Heart right ventricle (tissue), 16 donors: Measurements from ENCODE around the gene CFP. TPM values are rescaled to one million over a fixed set of nuclear protein-coding genes. Genes with fewer than 3 reads are reported as not detected.

Experiments
- ATAC-seq, 8 donors: fragments of 200-7000 bp; cut with Tn5 transposase; one replicate each; pipeline ENCODE4 v1.9.1; 2020; ENCODE audit warnings: mild to moderate bottlenecking in 8 of 8, moderate library complexity in 8 of 8, moderate number of reproducible peaks in 1 of 8
- DNase-seq, 2 donors: peaks; one replicate each; pipeline ENCODE4 v3.0.0-alpha.2; 2020
- H3K27ac ChIP-seq, 10 donors: fragments of 200-600 bp; sonication (generic) in 2 of 10; one replicate each; pipeline versions ENCODE4 v1.5.0 to v1.8.0; 2020 to 2022; ENCODE audit warnings: mild to moderate bottlenecking in 3 of 10
- H3K27me3 ChIP-seq, 7 donors: fragments of 200-600 bp; one replicate each; pipeline ENCODE4 v1.8.0; 2021 to 2022; ENCODE audit warnings: mild to moderate bottlenecking in 2 of 7
- H3K36me3 ChIP-seq, 9 donors: fragments of 200-600 bp; sonication (generic) in 1 of 9; one replicate each; pipeline versions ENCODE4 v1.5.0 to v1.8.0; 2020 to 2022; ENCODE audit warnings: mild to moderate bottlenecking in 2 of 9
- H3K4me1 ChIP-seq, 9 donors: fragments of 200-600 bp; sonication (generic) in 1 of 9; one replicate each; pipeline versions ENCODE4 v1.5.0 to v1.8.0; 2020 to 2022; ENCODE audit warnings: mild to moderate bottlenecking in 4 of 9
- H3K4me3 ChIP-seq, 10 donors: fragments of 200-600 bp; sonication (generic) in 2 of 10; one replicate each; pipeline versions ENCODE4 v1.5.0 to v1.8.0; 2020 to 2022; ENCODE audit warnings: mild to moderate bottlenecking in 7 of 10, moderate library complexity in 2 of 10
- H3K9me3 ChIP-seq, 11 donors: fragments of 200-600 bp in 10 of 11; sonication (generic) in 2 of 11; one replicate each; pipeline versions ENCODE4 v1.5.0 to v1.8.0; 2013 to 2022; ENCODE audit warnings: mild to moderate bottlenecking in 2 of 11, control low read depth in 1 of 11, moderate library complexity in 1 of 11
- WGBS, 2 donors: extraction: QIAGEN DNeasy Blood & Tissue Kit; methylation state at CpG; one replicate each; pipeline ENCODE4 v1.1.7; 2013; ENCODE audit warnings: inconsistent platforms in 1 of 2; 5-methylcytosine and 5-hydroxymethylcytosine counted together
- intact Hi-C, 10 donors: fragments of 100-400 bp; cut with DNase I; formaldehyde crosslinking; loops; one replicate each; pipeline versions ENCODE4 v1.11.1 to v1.14.2; 2022
- polyA plus RNA-seq, 2 donors: library from polyadenylated mRNA; stranded (reverse); fragments of 200-250 nt; gene quantifications; one replicate each; pipeline ENCODE4 v1.2.3, GENCODE V29; 2013
- total RNA-seq, 10 donors: library from RNA; stranded (reverse); fragmentation: NEBNext Ultra II Directional in 3 of 10; extraction: Animal tissue kit (Norgen Biotek cat#: 25700) in 3 of 10; gene quantifications; one replicate each; pipeline versions ENCODE4 v1.2.1 to v1.2.4, GENCODE V29; 2021 to 2023
- TF ChIP-seq, protein P1 (sequence below), 9 donors: fragments of 200-600 bp; sonication (generic) in 2 of 9; IDR thresholded peaks; one replicate each; pipeline versions ENCODE4 v1.5.0 to v1.8.0; 2021 to 2022; ENCODE audit warnings: antibody characterized with exemption in 9 of 9, mild to moderate bottlenecking in 5 of 9, moderate library complexity in 1 of 9
- donor health status: Arrhythmogenic right ventricular cardiomyopathy.
- donor health status: ischemic (EF 13 %, LVEDD 7.1; RV severe dilation, severe dysfunction).
- donor health status: healthy with polysubstance abuse.
- donor health status: DM: no; HTN: yes; CAD: no.
- donor health status: DM: no; HTN: no; CAD: no.
- donor health status: ischemic (EF 25% LVEDD 6.9; RV normal size, moderate dysfunction).
- donor health status: ischemic (EF 25% LVEDD 5.7; RV mildly dilated, moderate dysfunction).
- donor health status: healthy.
- donor health status: DM: yes; HTN: yes; CAD: no.
- donor health status: Ischemic cardiomyopathy.
- donor health status: ischemic (EF 35%, LVEDD 5.7; RV mildly dilated, moderate dysfunction).
- donor health status: nonischemic (EF 11% LVEDD 7.7; RV severe dilation, severe dysfunction).
- donor health status: DM: yes; HTN: yes; CAD: no.
- donor health status: PGD.
- donor health status: ischemic (EF 29% LVEDD 5.4; RV normal size, mild dysfunction).
- donor health status: nonischemic (EF 23%, LVEDD 6.1; RV moderate dilation, normal function).

The CFP gene
- total and polyA plus RNA-seq, 12 donors = 1.1 to 12.4 (median 2.1) TPM

- Histone ChIP-seq H3K9me3 (no peaks in the 10 kb centered on the region), H3K36me3 (no peaks in the 10 kb centered on the region), H3K4me3 (no peak overlapping the region), H3K4me1 (no peaks in the 10 kb centered on the region), H3K27ac (no peak overlapping the region), H3K27me3 (peaks cover 0 to 26% (median 0%) of the 10 kb centered on the region in 7 donors)
- 89 to 96% methylated on average over 2 of the region's 2 CpGs for WGBS, 2 donors
- TF ChIP-seq, protein P1, sequence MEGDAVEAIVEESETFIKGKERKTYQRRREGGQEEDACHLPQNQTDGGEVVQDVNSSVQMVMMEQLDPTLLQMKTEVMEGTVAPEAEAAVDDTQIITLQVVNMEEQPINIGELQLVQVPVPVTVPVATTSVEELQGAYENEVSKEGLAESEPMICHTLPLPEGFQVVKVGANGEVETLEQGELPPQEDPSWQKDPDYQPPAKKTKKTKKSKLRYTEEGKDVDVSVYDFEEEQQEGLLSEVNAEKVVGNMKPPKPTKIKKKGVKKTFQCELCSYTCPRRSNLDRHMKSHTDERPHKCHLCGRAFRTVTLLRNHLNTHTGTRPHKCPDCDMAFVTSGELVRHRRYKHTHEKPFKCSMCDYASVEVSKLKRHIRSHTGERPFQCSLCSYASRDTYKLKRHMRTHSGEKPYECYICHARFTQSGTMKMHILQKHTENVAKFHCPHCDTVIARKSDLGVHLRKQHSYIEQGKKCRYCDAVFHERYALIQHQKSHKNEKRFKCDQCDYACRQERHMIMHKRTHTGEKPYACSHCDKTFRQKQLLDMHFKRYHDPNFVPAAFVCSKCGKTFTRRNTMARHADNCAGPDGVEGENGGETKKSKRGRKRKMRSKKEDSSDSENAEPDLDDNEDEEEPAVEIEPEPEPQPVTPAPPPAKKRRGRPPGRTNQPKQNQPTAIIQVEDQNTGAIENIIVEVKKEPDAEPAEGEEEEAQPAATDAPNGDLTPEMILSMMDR (IDR thresholded peaks at IDR 0.05) = no peak
- ATAC-seq (no peak), DNase-seq (no peak)
- intact Hi-C loops = no loop called here
Measured at GRCh38 chrX:47611926-47612325, 17.8 kb downstream of the CFP start.

DNA sequence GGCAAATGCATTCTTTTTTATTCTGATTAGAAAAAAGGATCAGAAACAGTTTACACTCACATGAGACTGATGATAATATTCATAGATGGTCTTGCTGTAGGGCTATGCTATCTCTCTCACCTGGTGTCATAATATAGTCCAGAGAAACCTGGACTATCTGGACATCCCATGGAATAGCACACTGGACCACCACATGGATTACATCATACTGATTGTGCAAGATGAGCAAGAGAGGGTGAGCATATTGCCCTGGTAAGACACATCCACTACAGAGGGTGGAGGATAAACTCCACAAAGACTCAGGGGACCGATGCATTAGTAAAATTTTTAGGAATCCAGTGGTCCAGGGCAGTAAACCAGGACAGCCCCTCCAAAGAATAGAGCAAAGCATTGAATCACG, 18.2 kb downstream of the CFP start:
- peaks cover 0 to 22% (median 0%) of the 10 kb centered on the region in 7 donors for H3K27me3 ChIP-seq
- H3K9me3 ChIP-seq = no peaks in the 10 kb centered on the region
- no peaks in the 10 kb centered on the region for H3K4me1 ChIP-seq
- no peak for ATAC-seq
- 87 to 91% methylated on average over 2 of the region's 2 CpGs for WGBS, 2 donors
- H3K27ac ChIP-seq = no peak overlapping the region
- no peaks in the 10 kb centered on the region for H3K36me3 ChIP-seq
- no peak for DNase-seq
- intact Hi-C loops = no loop called here
- TF ChIP-seq, protein P1 (IDR thresholded peaks at IDR 0.05) = no peak
- H3K4me3 ChIP-seq = no peak overlapping the region

DNA sequence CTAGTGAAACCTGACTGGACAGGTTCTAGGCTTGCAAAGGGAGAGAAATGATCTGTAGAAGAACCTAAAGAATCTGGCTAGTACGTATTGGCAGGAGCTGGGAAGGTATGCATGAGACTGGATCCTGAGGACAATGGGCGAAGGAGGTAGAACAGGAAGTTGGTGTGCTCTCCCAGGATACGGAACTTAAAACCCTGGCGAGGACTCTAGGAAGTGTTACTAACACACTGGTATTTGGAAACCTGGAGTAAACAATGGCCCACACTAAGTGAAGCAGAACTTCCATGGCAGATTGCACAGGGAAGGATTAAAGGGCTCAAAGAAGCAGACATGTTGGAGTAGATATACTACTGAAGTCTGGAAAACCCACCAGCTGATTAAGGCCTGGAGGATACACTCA, 19.2 kb downstream of the CFP start:
- Histone ChIP-seq H3K36me3 (no peaks in the 10 kb centered on the region), H3K27ac (no peak overlapping the region), H3K4me3 (no peak overlapping the region), H3K9me3 (no peaks in the 10 kb centered on the region), H3K4me1 (no peaks in the 10 kb centered on the region), H3K27me3 (peaks cover 0 to 12% (median 0%) of the 10 kb centered on the region in 7 donors)
- no peak for ATAC-seq
- TF ChIP-seq, protein P1 (IDR thresholded peaks at IDR 0.05) = no peak
- intact Hi-C loops = no loop called here
- DNase-seq = no peak
- 63 to 70% methylated on average over 4 of the region's 4 CpGs for WGBS, 2 donors

GRCh38 chrX:47608130-47608810, 21.5 kb downstream of the CFP start:
- Histone ChIP-seq H3K4me1 (no peaks in the 10 kb centered on the region), H3K9me3 (no peaks in the 10 kb centered on the region), H3K36me3 (no peaks in the 10 kb centered on the region), H3K27me3 (no peaks in the 10 kb centered on the region), H3K4me3 (no peak overlapping the region), H3K27ac (no peak overlapping the region)
- DNase-seq = no peak
- 38 to 44% methylated on average over 9 of the region's 9 CpGs for WGBS, 2 donors
- TF ChIP-seq, protein P1 (IDR thresholded peaks at IDR 0.05) = no peak
- ATAC-seq = no peak
- intact Hi-C loops = no loop called here
